DOHH2 (cell line): ENCODE measurements around the gene ARHGAP35.
A peak's percentile ranks its signal among the peaks of the same experiment; 100 is the strongest.

Experiments
- H3F3A ChIP-seq: fragments of 200-600 bp; sonication (generic), shearing (Covaris generic); 2 replicates; pipeline ENCODE4 v1.6.0; 2016; ENCODE audit warnings: antibody characterized with exemption, mild to moderate bottlenecking; ENCODE audit not compliant: control insufficient read depth, insufficient read depth
- H3K27ac ChIP-seq: fragments of 200-600 bp; sonication (generic); 2 replicates; pipeline ENCODE4 v1.5.1; 2014; ENCODE audit warnings: low read depth, mild to moderate bottlenecking, low read length, moderate library complexity
- H3K27me3 ChIP-seq: fragments of 200-600 bp; sonication (generic); 2 replicates; pipeline ENCODE4 v1.6.1; 2014; ENCODE audit warnings: mild to moderate bottlenecking, low read length, mixed read lengths; ENCODE audit not compliant: control insufficient read depth
- H3K36me3 ChIP-seq: fragments of 200-600 bp; sonication (generic); 2 replicates; pipeline ENCODE4 v1.6.1; 2014; ENCODE audit warnings: mild to moderate bottlenecking, low read length, moderate library complexity, mixed read lengths; ENCODE audit not compliant: control insufficient read depth
- H3K4me1 ChIP-seq: fragments of 200-600 bp; sonication (generic); 2 replicates; pipeline ENCODE4 v1.6.1; 2014; ENCODE audit warnings: mild to moderate bottlenecking, low read length, mixed read lengths; ENCODE audit not compliant: control insufficient read depth
- H3K4me2 ChIP-seq: fragments of 200-600 bp; sonication (generic); 2 replicates; pipeline ENCODE4 v1.6.0; 2014; ENCODE audit warnings: mild to moderate bottlenecking, low read length, moderate library complexity
- H3K4me3 ChIP-seq: fragments of 200-600 bp; sonication (generic); 2 replicates; pipeline ENCODE4 v1.5.1; 2014; ENCODE audit warnings: mild to moderate bottlenecking, low read length, mixed read lengths
- H3K79me2 ChIP-seq: fragments of 200-600 bp; sonication (generic); 2 replicates; pipeline ENCODE4 v1.6.1; 2014; ENCODE audit warnings: mild to moderate bottlenecking, low read length, mixed read lengths; ENCODE audit not compliant: control insufficient read depth
- H3K9me2 ChIP-seq: fragments of 200-600 bp; sonication (generic); replicated peaks from 2 replicates; pipeline ENCODE4 v1.6.1; 2014; ENCODE audit warnings: mild to moderate bottlenecking, low read length, mixed read lengths; ENCODE audit not compliant: control insufficient read depth
- H3K9me3 ChIP-seq: fragments of 200-600 bp; sonication (generic); 2 replicates; pipeline ENCODE4 v1.6.1; 2014; ENCODE audit warnings: antibody characterized with exemption, low read length, mixed read lengths; ENCODE audit not compliant: control insufficient read depth, insufficient read depth
- H4K20me1 ChIP-seq: fragments of 200-600 bp; sonication (generic); 2 replicates; pipeline ENCODE4 v1.6.0; 2014; ENCODE audit warnings: low read depth, mild to moderate bottlenecking, antibody characterized with exemption, low read length, moderate library complexity; ENCODE audit not compliant: control insufficient read depth, insufficient read depth
- EZH2phosphoT487 ChIP-seq: fragments of 200-600 bp; sonication (generic); IDR thresholded peaks from 2 replicates; pipeline ENCODE4 v1.6.1; 2017; ENCODE audit warnings: borderline replicate concordance, mild to moderate bottlenecking, antibody characterized with exemption, low read length, moderate library complexity, mixed read lengths
- TF ChIP-seq, protein P1 (sequence below): fragments of 200-600 bp; sonication (generic); IDR thresholded peaks from one replicate; pipeline ENCODE4 v1.5.1; 2014; ENCODE audit warnings: antibody characterized with exemption, mild to moderate bottlenecking, low read depth, low read length; ENCODE audit not compliant: poor library complexity, severe bottlenecking

Gene ARHGAP35

DNA sequence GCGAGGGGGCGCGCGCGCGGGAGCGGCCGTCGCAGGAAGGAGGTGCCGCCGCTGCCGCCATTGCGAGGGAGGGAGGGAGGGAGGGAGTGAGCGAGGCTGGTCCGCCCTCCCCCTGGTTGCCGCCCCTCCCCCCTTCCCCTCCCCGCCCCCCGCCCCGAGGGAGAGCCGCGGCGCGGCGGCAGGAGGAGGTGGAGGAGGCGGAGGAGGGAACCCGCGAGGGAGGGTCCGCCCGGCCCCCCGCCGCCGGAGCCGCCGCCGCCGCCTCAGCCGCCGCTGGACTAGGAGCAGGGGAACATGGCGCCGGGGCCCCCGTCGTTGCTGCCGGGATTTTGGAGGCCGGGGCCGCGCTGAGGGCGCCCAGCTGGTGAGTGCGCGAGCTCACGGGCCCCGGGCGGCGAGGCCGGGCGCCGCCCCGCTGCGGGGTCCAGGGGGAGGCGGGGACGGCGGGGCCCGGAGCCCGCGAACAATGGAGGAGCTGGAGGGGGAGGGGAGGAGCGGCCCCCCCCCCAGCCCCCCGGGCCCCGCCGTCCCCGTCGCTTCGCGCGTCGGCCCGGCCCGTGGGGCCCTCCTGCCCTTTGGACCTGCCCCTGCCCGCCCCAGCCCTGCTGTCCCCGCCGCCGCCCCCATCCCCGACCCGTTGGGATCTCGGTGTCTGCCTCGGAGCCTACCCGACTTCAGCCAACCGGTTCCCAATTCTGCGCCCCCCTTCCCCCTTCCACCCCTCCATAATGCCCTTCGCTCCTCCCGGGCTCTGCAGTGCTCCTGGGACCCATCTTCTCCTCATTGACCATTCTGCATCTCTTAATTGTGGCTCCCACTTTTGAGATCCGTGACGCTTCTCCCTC is at the start of gene ARHGAP35:
ARHGAP35 (plus strand) TSS at position 152 of the 845 bp plus-strand sequence. CDS start 57,679 bp downstream, outside the sequence.
- Histone ChIP-seq H4K20me1 (peaks cover 12% of the 10 kb centered on the region; the same call in 1 of the 2 replicates), H3K9me3 (no peaks in the 10 kb centered on the region), H3K27me3 (no peaks in the 10 kb centered on the region), H3K4me3 (peak within 1 kb of the TSS; percentile 91), H3K4me2 (peak within 1 kb of the TSS; percentile 93), H3K9me2 (no peaks in the 10 kb centered on the region), H3K4me1 (peaks cover 57% of the 10 kb centered on the region), H3K27ac (peak within 1 kb of the TSS; percentile 95), H3F3A (peaks cover 6% of the 10 kb centered on the region; the same call in 1 of the 2 replicates), H3K79me2 (peaks cover 60% of the 10 kb centered on the region), H3K36me3 (peaks cover 23% of the 10 kb centered on the region)
- TF ChIP-seq, protein P1, sequence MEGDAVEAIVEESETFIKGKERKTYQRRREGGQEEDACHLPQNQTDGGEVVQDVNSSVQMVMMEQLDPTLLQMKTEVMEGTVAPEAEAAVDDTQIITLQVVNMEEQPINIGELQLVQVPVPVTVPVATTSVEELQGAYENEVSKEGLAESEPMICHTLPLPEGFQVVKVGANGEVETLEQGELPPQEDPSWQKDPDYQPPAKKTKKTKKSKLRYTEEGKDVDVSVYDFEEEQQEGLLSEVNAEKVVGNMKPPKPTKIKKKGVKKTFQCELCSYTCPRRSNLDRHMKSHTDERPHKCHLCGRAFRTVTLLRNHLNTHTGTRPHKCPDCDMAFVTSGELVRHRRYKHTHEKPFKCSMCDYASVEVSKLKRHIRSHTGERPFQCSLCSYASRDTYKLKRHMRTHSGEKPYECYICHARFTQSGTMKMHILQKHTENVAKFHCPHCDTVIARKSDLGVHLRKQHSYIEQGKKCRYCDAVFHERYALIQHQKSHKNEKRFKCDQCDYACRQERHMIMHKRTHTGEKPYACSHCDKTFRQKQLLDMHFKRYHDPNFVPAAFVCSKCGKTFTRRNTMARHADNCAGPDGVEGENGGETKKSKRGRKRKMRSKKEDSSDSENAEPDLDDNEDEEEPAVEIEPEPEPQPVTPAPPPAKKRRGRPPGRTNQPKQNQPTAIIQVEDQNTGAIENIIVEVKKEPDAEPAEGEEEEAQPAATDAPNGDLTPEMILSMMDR: no peak
- TF ChIP-seq EZH2phosphoT487: no peak

DNA sequence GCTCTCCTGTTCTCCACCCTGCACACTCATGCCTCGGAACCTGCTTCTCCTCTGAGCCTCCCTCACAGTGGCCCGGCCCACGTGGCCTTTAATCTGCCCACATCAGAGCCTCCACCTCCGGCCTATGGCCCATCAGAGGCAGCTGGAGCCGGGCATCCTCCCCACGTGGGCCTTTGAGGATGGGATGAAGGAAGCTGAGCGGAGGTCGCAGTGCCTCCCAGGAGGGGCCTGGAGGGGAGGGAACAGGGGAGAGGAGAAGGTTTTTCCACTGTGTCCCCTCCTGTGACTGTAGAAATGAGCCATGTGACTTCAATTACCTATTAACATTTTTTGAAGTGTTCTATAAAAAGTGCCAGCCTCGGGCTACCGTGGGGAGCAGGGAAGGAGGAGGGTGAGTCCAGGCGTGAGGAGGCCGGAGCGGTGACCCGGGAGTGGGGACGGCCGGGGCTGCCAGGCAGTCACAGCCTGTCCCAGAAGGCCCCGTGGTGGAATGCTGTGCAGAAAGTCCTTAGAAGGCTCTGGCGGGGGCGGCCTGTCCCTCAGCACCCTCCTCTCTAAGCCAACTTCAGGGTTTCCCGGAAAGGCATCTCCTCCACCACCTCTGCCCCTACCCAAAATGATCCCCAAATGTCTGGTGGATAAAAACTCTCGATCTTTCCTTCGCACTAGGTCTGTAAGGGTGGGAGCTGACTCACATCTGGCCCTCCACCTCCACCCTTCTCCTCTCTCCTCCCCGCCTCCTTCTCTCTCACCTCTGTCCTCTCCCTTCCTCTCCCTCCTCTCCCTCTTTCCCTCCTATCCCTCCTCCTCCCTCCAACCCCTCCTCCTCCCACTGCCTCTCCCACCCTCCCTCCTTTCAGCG is 47.6 kb upstream of the ARHGAP35 start:
- Histone ChIP-seq H3K79me2 (no peaks in the 10 kb centered on the region), H3K27ac (no peak overlapping the region), H3K9me3 (no peaks in the 10 kb centered on the region), H3K27me3 (0 out of 2 replicates have a peak, but pooled peaks cover 5% of the 10 kb centered on the region), H3K9me2 (no peaks in the 10 kb centered on the region), H3K36me3 (no peaks in the 10 kb centered on the region), H3K4me2 (no peak overlapping the region), H3K4me3 (no peak overlapping the region), H3F3A (no peaks in the 10 kb centered on the region), H3K4me1 (no peaks in the 10 kb centered on the region), H4K20me1 (no peaks in the 10 kb centered on the region)
- TF ChIP-seq, protein P1: no peak
- no peak for TF ChIP-seq EZH2phosphoT487

DNA sequence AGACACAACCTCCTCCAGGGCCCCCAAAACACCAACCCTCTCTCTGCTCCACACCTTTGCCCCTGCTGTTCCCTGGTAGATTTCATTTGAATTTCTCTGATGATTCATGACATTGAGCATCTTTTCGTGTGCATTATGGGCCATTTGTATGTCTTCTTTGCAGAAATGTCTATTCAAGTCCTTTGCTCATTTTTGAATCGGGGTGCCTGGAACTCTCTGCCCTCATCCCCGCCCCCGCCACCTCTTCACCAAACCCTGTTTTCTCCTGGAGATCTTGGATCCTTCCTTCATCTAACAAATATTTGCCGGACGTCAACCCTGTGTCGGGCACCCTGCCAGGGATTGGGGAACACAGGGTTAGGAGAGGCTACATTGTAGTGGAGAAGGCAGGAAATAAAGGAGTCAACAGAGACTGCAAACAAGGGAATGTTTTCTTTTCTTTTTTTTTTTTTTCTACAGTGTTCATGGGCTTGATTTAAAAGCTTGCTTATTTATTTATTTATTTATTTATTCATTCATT is 46.9 kb upstream of the ARHGAP35 start:
- Histone ChIP-seq H3K4me2 (no peak overlapping the region), H3K36me3 (no peaks in the 10 kb centered on the region), H3F3A (no peaks in the 10 kb centered on the region), H3K9me2 (no peaks in the 10 kb centered on the region), H3K27me3 (0 out of 2 replicates have a peak, but pooled peaks cover 5% of the 10 kb centered on the region), H3K9me3 (no peaks in the 10 kb centered on the region), H3K27ac (no peak overlapping the region), H4K20me1 (no peaks in the 10 kb centered on the region), H3K79me2 (no peaks in the 10 kb centered on the region), H3K4me1 (no peaks in the 10 kb centered on the region), H3K4me3 (no peak overlapping the region)
- TF ChIP-seq, protein P1: no peak
- TF ChIP-seq EZH2phosphoT487: no peak
